A172 (cell line): ENCODE results near the gene PLN. TPM values are rescaled to one million over a fixed set of nuclear protein-coding genes. Genes with fewer than 3 reads are reported as not detected.

Experiments used
- DNase-seq: peaks from one replicate; pipeline ENCODE4 v3.0.0-alpha.2; 2015; ENCODE audit warnings: low spot score
- total RNA-seq: library from RNA; depleted of rRNA; stranded (reverse); fragments of >200 nt; shearing (Covaris generic); gene quantifications from 2 replicates; pipeline ENCODE4 v1.2.3, GENCODE V29; 2014; rRNA removed

The PLN gene
- not detected in 2 replicates for total RNA-seq

DNA sequence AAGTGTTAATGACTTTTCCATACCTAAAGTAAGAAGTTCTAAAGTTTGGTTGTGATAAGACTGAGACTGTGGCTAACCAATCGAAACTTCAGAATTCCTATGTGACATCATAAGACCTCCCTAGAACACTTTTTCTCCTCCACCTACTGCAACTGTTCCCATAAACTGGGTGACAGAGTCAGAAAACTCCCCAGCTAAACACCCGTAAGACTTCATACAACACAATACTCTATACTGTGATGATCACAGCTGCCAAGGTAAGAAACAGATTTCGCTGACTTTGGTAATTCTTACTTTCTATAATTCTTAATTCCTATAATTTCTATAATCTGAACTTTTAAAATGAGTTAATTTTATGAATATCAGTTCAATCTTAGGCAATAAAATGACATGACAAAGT is at the start of gene PLN:
PLN (plus strand) TSS at position 161 of the 400 bp plus-strand sequence. CDS start 10,626 bp downstream, outside the sequence.
- no peak for DNase-seq

- no peak for DNase-seq
Measured at GRCh38 chr6:118500130-118501015, 47.7 kb upstream of the PLN start.

- DNase-seq, result no peak
Measured at GRCh38 chr6:118501099-118501498, 47.0 kb upstream of the PLN start.

DNA sequence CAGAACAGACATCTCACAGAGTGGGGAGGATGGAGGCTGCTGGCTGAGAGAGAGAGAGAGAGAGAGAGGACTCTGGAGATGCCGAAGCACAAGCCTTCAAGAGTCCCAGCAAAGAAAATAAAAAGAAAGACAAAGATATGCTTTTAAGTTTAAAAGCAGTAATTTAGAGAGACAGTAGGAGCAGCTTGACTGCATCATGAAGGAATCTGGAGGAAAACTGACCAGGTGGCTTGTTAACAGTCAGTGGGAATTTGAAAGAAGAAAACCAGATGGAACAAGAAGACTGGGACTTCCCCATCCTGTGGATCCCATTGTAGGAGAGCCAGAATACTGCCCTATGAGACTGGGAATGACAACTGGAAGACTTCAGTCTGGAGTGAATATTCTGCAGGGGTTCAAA is 46.3 kb upstream of the PLN start:
- DNase-seq, result no peak

DNA sequence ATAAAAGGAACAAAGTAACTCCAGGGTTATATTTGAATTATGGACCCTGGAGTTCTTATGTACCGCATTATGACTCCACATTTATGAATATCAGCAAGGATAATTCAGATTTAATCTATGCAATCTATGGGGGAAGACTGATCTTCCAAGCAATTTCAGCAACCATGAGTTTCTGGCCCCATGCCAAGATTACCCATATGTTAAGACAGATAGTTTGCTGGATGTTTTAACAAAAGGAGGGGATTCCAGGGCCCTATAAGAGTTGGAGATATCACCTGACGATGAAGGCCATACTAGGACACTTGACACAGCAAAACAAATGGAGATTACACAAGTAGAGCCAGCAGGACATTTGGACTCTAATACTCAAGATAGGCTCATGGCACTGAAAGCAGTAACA is 45.9 kb upstream of the PLN start:
- no peak for DNase-seq

- DNase-seq, result no peak
Measured at GRCh38 chr6:118504611-118505010, 43.5 kb upstream of the PLN start.

GRCh38 chr6:118505656-118506055 is 42.4 kb upstream of the PLN start:
- no peak for DNase-seq

DNA sequence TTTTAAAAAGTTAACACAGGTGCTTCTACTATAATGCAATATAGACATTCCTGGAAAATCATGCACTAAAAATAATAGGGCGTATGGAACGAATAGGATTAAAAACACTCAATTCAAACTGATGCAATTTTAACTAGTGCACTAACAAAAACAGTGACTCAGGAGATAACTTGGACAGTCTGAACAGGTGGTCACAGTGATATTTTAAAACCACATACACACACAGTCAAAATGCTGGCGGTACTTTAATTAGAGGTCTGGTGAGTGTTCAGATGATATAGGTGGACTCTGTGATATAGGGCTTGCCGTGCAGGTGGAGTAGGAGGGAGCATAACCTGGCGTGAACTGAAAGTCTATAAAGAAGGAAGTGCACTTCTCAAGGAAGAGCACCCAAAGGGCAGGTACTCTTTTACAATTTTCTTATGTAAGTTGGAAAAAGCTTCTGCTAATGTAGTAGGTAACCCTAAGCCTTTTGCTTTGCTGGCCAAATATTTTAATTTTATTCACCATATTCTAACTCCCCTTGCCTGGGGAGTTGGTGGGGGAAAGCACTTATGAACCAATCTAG is 41.9 kb upstream of the PLN start:
- DNase-seq, result no peak

GRCh38 chr6:118507636-118508035 is 40.5 kb upstream of the PLN start:
- DNase-seq, result no peak

GRCh38 chr6:118509009-118509617 is 39.0 kb upstream of the PLN start:
- peak; percentile 2 for DNase-seq

DNA sequence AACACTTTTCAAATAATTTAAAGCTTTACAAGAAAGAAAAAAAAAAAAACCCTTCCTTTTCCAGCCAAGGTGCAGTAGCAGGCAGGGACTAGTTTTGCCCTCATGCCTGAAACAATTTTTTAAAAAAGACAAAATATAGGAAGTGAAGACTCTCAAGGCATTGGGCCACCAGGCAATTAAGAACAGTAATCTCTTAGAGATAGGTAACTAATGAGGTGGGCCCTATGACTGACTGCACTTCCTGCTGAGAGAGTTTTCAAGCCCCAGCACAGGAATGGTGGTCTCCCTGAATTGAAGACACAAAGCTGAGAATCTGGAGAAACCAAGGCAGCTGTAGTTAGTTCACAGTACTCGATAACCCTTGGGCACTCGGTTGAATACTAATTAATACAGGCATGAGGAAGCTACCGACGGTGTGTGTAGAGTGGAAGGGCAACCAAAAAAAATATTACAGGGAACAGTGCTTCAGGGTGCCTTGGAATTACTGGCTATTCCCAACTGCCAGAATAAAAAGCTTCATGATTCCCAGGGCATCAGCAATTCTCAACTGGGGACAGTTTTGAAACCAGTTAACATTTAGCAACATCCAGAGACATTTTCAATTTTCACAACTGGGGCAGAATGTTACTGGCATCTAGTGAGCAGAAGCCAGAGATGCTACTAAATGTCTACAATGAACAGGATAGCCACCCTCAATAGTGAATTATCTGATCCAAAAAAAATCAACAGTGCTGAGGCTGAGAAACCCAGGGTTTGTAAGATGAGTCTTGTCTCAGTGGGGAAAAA is 36.0 kb upstream of the PLN start:
- no peak for DNase-seq

DNA sequence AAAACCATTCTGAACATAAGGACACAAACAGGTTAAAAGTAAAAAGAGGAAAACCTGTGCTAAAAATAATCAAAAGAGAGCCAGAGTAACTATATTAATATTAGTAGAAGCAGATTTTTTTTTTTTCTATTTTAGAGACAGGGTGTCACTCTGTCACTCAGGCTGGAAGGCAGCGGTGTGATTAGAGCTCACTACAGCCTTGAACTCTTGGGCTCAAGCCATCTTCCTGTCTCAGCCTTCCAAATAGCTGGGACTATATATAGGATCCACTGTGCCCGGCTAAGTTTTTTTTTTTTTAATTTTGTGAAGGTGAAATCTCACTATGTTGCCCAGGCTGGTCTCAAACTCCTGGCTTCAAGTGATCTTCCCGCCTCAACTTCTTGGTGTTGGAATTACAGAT is 33.4 kb upstream of the PLN start:
- DNase-seq, result no peak

GRCh38 chr6:118522422-118522821 is 25.7 kb upstream of the PLN start:
- no peak for DNase-seq

DNA sequence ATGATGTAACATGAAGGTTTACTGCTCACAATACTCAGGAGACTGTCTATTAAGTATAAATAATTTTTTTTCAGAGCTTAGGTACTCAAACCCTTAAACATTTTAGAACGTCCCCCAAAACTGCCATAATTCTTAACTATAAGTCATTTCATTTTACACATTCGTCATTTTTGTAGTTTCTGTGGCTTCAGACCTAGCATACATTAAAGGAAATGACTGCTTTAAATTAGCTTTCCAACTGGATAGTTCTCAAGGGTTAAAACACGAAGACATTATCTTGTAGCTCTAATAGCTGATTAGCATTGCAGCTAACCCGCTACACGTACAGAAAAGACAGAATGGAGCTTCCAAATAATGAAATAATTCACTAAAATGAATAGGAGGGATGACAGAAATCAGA is 24.9 kb upstream of the PLN start:
- no peak for DNase-seq

DNA sequence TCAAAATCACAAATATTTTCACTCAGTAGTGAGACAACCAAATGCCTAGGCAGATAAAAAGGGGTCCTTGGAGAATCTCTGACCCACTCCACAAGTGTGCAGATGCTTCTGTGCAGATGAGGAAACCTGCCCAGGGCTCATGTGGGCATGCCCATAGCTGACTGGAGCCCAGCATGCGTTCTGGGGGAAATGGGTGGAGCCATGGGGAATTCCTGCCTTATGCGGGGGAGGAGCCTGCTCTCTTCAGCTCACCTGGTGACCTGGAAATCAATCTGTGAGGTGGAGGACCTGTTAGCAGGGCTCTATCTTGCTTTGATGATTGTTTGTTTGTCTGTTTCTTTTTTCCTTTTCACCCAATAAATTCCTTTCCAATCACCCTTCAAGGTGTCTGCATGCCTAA is 23.4 kb upstream of the PLN start:
- no peak for DNase-seq

- no peak for DNase-seq
Measured at GRCh38 chr6:118525913-118526780, 21.9 kb upstream of the PLN start.

- no peak for DNase-seq
Measured at GRCh38 chr6:118528129-118528528, 20.0 kb upstream of the PLN start.

GRCh38 chr6:118529756-118530155 is 18.3 kb upstream of the PLN start:
- DNase-seq, result no peak

DNA sequence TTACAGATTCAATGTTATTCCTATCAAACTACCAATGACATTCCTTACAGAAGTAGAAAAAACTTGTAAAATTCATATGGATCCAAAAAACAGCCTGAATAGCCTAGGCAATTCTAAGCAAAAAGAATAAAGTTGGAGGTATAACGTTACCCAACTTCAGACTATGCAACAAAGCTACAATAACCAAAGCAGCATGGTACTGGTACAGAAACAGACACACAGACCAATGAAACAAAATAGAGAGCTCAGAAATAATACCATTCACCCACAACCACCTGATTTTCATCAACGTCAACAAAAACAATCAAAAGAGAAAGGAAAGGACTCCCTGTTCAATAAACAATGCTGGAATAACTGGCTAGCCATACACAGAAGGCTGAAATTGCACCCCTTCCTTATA is 17.2 kb upstream of the PLN start:
- DNase-seq, result no peak

GRCh38 chr6:118535176-118535844 is 12.8 kb upstream of the PLN start:
- DNase-seq, result no peak

GRCh38 chr6:118536478-118536877 is 11.6 kb upstream of the PLN start:
- no peak for DNase-seq
